ENCODE results near the gene MMEL1.

Gene MMEL1

DNA sequence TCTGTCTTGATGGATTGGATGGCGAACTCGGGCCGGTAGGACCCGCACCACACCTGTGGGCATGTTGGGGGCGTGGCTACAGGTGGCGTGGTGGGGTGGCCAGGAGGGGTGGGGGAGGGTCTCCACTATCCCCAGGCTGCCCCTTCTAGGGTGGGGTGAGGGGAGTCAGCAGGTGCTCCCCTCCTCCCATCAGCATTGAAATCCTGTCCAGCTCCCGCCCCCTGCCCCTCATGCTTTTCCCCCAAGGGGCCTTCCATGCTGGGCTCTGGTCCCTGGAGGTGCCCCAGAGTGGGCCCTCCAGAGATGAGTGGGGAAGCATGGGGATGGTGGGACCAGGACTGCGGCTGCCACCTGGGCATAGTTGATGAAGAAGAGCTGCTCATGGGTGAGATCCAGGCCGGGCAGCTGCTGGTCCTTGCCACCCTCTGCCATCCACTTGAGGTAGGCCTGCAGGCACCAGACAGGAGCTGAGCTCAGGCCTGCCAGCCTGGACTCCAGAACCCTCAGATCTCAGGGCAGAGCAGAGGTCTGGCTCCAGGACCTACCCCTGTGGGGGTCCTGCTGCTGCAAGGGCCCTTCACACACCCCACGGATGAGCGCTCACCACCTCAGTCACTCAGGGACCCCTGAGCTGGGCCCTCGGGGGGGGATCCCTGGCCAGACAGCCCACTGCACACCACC, 41.1 kb downstream of the MMEL1 start:
- no peaks in the 10 kb centered on the region for H3K79me2 ChIP-seq (ENCODE audit: low read length)
- no peak overlapping the region for H3K27ac ChIP-seq (ENCODE audit: low read length)
- no peak overlapping the region for H2AFZ ChIP-seq (ENCODE audit: low read length)
- no peaks in the 10 kb centered on the region for H3K9me3 ChIP-seq (replicated peaks; ENCODE audit: insufficient read depth, low read length)
- peaks cover 64% of the 10 kb centered on the region for H3K27me3 ChIP-seq (replicated peaks; ENCODE audit: insufficient read depth, low read length)
- no peak overlapping the region for H3K4me2 ChIP-seq (ENCODE audit: low read depth, low read length)
- no peaks in the 10 kb centered on the region for H3F3A ChIP-seq (ENCODE audit: insufficient read depth, low read length)
- H4K20me1 ChIP-seq (ENCODE audit: insufficient read depth, low read length), result no peaks in the 10 kb centered on the region
- no peaks in the 10 kb centered on the region for H3K4me1 ChIP-seq (ENCODE audit: low read length)
- no peaks in the 10 kb centered on the region for H3K36me3 ChIP-seq (replicated peaks; ENCODE audit: insufficient read depth, low read length)
- TF ChIP-seq, protein P1, sequence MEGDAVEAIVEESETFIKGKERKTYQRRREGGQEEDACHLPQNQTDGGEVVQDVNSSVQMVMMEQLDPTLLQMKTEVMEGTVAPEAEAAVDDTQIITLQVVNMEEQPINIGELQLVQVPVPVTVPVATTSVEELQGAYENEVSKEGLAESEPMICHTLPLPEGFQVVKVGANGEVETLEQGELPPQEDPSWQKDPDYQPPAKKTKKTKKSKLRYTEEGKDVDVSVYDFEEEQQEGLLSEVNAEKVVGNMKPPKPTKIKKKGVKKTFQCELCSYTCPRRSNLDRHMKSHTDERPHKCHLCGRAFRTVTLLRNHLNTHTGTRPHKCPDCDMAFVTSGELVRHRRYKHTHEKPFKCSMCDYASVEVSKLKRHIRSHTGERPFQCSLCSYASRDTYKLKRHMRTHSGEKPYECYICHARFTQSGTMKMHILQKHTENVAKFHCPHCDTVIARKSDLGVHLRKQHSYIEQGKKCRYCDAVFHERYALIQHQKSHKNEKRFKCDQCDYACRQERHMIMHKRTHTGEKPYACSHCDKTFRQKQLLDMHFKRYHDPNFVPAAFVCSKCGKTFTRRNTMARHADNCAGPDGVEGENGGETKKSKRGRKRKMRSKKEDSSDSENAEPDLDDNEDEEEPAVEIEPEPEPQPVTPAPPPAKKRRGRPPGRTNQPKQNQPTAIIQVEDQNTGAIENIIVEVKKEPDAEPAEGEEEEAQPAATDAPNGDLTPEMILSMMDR (IDR thresholded peaks at IDR 0.05; ENCODE audit: low read length), result no peak
- TF ChIP-seq EZH2phosphoT487 (IDR thresholded peaks at IDR 0.05; ENCODE audit: low read length) (no peak), EZH2 (optimal IDR thresholded peaks at IDR 0.05; ENCODE audit: low read depth, low read length) (no peak)
- no peak for DNase-seq
- H3K9me2 ChIP-seq (replicated peaks; ENCODE audit: insufficient read depth, low read length), result no peaks in the 10 kb centered on the region
- no peak overlapping the region for H3K9ac ChIP-seq (ENCODE audit: low read length)
- no peak overlapping the region for H3K4me3 ChIP-seq (ENCODE audit: low read length)

DNA sequence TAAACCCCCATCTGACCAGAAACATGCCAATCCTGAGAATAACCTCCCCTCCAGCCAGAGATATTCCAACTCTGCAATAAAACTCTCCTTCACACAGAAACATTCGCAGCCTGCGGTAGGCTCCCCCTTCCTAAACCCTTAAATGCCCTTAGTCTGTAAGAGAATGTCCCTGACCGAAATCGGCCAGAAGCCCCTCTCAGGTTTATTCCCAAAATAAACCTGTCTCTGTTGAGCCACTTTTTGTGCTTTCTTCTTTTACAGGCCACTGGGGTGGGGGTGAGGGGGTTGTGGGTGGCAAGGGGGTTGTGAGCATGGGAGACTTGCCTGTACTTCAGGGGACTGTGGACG, 41.6 kb downstream of the MMEL1 start:
- Histone ChIP-seq H3K4me1 (ENCODE audit: low read length) (no peaks in the 10 kb centered on the region), H3K4me2 (ENCODE audit: low read depth, low read length) (no peak overlapping the region), H3K9me3 (replicated peaks; ENCODE audit: insufficient read depth, low read length) (no peaks in the 10 kb centered on the region), H3K9me2 (replicated peaks; ENCODE audit: insufficient read depth, low read length) (no peaks in the 10 kb centered on the region), H3K27ac (ENCODE audit: low read length) (no peak overlapping the region), H3F3A (ENCODE audit: insufficient read depth, low read length) (no peaks in the 10 kb centered on the region), H3K79me2 (ENCODE audit: low read length) (no peaks in the 10 kb centered on the region), H3K36me3 (replicated peaks; ENCODE audit: insufficient read depth, low read length) (no peaks in the 10 kb centered on the region), H3K9ac (ENCODE audit: low read length) (no peak overlapping the region), H2AFZ (ENCODE audit: low read length) (no peak overlapping the region), H4K20me1 (ENCODE audit: insufficient read depth, low read length) (no peaks in the 10 kb centered on the region), H3K4me3 (ENCODE audit: low read length) (no peak overlapping the region), H3K27me3 (replicated peaks; ENCODE audit: insufficient read depth, low read length) (peaks cover 59% of the 10 kb centered on the region)
- TF ChIP-seq, protein P1 (IDR thresholded peaks at IDR 0.05; ENCODE audit: low read length), result no peak
- TF ChIP-seq EZH2phosphoT487 (IDR thresholded peaks at IDR 0.05; ENCODE audit: low read length) (no peak), EZH2 (optimal IDR thresholded peaks at IDR 0.05; ENCODE audit: low read depth, low read length) (no peak)
- DNase-seq, result no peak

DNA sequence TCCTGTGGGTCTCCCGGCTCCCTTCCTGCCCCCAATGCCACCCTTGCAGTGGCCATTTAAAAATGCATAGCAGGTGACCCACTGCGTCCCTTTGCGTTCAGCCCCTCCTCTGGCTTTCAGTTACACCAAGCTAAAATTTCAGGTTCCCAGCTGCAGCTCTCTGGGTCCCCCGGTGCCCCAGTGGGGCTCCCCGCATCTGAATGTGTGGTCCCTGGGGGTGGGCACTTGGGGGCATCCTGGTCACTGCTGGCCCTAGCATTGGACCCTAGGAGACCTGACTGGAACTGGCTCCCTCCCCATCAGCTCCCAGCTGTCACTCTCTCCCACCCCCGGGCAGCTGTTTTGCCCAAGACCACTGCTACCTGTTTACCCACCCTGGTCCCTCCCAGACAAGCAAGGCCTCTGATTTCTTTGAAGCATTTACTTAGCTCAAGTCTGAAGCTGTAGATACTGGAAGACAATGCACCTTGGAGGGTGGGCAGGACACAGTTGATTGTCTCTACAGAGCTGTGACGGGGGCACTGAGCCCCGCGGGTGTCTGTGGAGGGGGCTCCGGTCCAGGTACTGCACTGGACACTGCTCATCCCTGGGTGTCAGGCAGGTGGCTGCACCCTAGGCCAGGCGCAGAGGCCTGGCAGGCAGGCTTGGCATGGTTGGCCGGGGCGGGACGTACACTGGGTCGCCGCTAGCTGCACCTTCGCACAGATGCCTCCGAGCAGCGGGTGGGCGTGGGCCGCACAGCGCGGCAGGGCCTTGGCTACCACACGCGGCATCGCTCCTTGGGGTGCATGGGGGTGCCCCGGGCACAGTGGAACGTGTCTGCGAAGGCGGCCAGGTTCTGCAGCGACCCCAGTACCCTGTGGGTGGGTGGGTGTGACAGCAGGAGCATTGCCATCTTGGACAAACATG, 42.3 kb downstream of the MMEL1 start:
- Histone ChIP-seq H3K4me1 (ENCODE audit: low read length) (no peaks in the 10 kb centered on the region), H3K27me3 (replicated peaks; ENCODE audit: insufficient read depth, low read length) (peaks cover 52% of the 10 kb centered on the region), H3K9me3 (replicated peaks; ENCODE audit: insufficient read depth, low read length) (no peaks in the 10 kb centered on the region), H3K9me2 (replicated peaks; ENCODE audit: insufficient read depth, low read length) (no peaks in the 10 kb centered on the region), H2AFZ (ENCODE audit: low read length) (no peak overlapping the region), H3K27ac (ENCODE audit: low read length) (no peak overlapping the region), H4K20me1 (ENCODE audit: insufficient read depth, low read length) (no peaks in the 10 kb centered on the region), H3K36me3 (replicated peaks; ENCODE audit: insufficient read depth, low read length) (no peaks in the 10 kb centered on the region), H3K4me2 (ENCODE audit: low read depth, low read length) (no peak overlapping the region), H3K79me2 (ENCODE audit: low read length) (no peaks in the 10 kb centered on the region), H3F3A (ENCODE audit: insufficient read depth, low read length) (no peaks in the 10 kb centered on the region), H3K4me3 (ENCODE audit: low read length) (no peak overlapping the region), H3K9ac (ENCODE audit: low read length) (no peak overlapping the region)
- no peak for TF ChIP-seq EZH2 (optimal IDR thresholded peaks at IDR 0.05; ENCODE audit: low read depth, low read length)
- TF ChIP-seq, protein P1 (IDR thresholded peaks at IDR 0.05; ENCODE audit: low read length), result no peak
- TF ChIP-seq EZH2phosphoT487 (IDR thresholded peaks at IDR 0.05; ENCODE audit: low read length), result no peak
- no peak for DNase-seq
